Stimulated activated effector memory CD8-positive, alpha-beta T cell treated with anti-CD3 and anti-CD28 coated beads, Interleukin-12 subunit alpha, Interleukin-12 subunit beta, amount 100 ng/mL, for 72 hours (primary cell): ENCODE results near the gene CCDC102A.

Experiments
- ATAC-seq: fragments of 150-1000 bp; cut with Tn5 transposase; 2 replicates; pipeline ENCODE4 v1.10.0; 2021
- DNase-seq, 2 donors: peaks; one replicate each; pipeline ENCODE4 v3.0.0; 2021 to 2022; ENCODE audit warnings: low spot score in 2 of 2
- H3K27ac Mint-ChIP-seq: one replicate; pipeline ENCODE4 v1.8.0; 2022; ENCODE audit warnings: mild to moderate bottlenecking, mixed read lengths
- H3K36me3 Mint-ChIP-seq: one replicate; pipeline ENCODE4 v1.8.0; 2022; ENCODE audit warnings: mild to moderate bottlenecking, mixed read lengths
- H3K4me1 Mint-ChIP-seq: one replicate; pipeline ENCODE4 v1.8.0; 2022; ENCODE audit warnings: mixed read lengths
- H3K4me3 Mint-ChIP-seq: one replicate; pipeline ENCODE4 v1.8.0; 2022; ENCODE audit warnings: mild to moderate bottlenecking, mixed read lengths
- H3K9me3 Mint-ChIP-seq: one replicate; pipeline ENCODE4 v1.8.0; 2022; ENCODE audit warnings: mixed read lengths

Gene CCDC102A

GRCh38 chr16:57477531-57478202 lies 58.7 kb downstream of the CCDC102A start:
- no peak for ATAC-seq
- Mint-ChIP-seq H3K27ac (no peak overlapping the region), H3K9me3 (no peaks in the 10 kb centered on the region), H3K4me1 (peaks cover 28% of the 10 kb centered on the region), H3K36me3 (peaks cover 10% of the 10 kb centered on the region), H3K4me3 (no peak overlapping the region)
- DNase-seq = no peak

- Mint-ChIP-seq H3K4me1 (peaks cover 33% of the 10 kb centered on the region), H3K36me3 (peaks cover 19% of the 10 kb centered on the region), H3K4me3 (peak overlapping the region; percentile 45), H3K9me3 (no peaks in the 10 kb centered on the region), H3K27ac (peak overlapping the region; percentile 71)
- no peak for ATAC-seq
- DNase-seq = no peak
Measured at GRCh38 chr16:57476546-57477410, 59.6 kb downstream of the CCDC102A start.

- H3K4me3 Mint-ChIP-seq = peak overlapping the region; percentile 45
- DNase-seq (peak; percentile 64 to 91), ATAC-seq (peak; percentile 96)
- peaks cover 28% of the 10 kb centered on the region for H3K36me3 Mint-ChIP-seq
- peaks cover 29% of the 10 kb centered on the region for H3K4me1 Mint-ChIP-seq
- peak overlapping the region; percentile 71 for H3K27ac Mint-ChIP-seq
- H3K9me3 Mint-ChIP-seq = no peaks in the 10 kb centered on the region
Measured at GRCh38 chr16:57475711-57476339, 60.5 kb downstream of the CCDC102A start.

- H3K9me3 Mint-ChIP-seq = no peaks in the 10 kb centered on the region
- peak overlapping the region; percentile 71 for H3K27ac Mint-ChIP-seq
- no peak for ATAC-seq
- H3K36me3 Mint-ChIP-seq = peaks cover 37% of the 10 kb centered on the region
- no peak for DNase-seq
- peak overlapping the region; percentile 45 for H3K4me3 Mint-ChIP-seq
- peaks cover 29% of the 10 kb centered on the region for H3K4me1 Mint-ChIP-seq
Measured at GRCh38 chr16:57474671-57475661, 61.4 kb downstream of the CCDC102A start.

- H3K9me3 Mint-ChIP-seq = no peaks in the 10 kb centered on the region
- no peak overlapping the region for H3K4me3 Mint-ChIP-seq
- DNase-seq = no peak
- H3K4me1 Mint-ChIP-seq = peaks cover 22% of the 10 kb centered on the region
- H3K27ac Mint-ChIP-seq = no peak overlapping the region
- H3K36me3 Mint-ChIP-seq = peaks cover 48% of the 10 kb centered on the region
- ATAC-seq = no peak
Measured at GRCh38 chr16:57473906-57474305, 62.5 kb downstream of the CCDC102A start.

- ATAC-seq (no peak), DNase-seq (no peak)
- peaks cover 22% of the 10 kb centered on the region for H3K4me1 Mint-ChIP-seq
- H3K9me3 Mint-ChIP-seq = no peaks in the 10 kb centered on the region
- H3K36me3 Mint-ChIP-seq = peaks cover 54% of the 10 kb centered on the region
- H3K4me3 Mint-ChIP-seq = no peak overlapping the region
- no peak overlapping the region for H3K27ac Mint-ChIP-seq
Measured at GRCh38 chr16:57473176-57473840, 63.1 kb downstream of the CCDC102A start.

- Mint-ChIP-seq H3K4me3 (no peak overlapping the region), H3K27ac (no peak overlapping the region)
- DNase-seq = no peak
Measured at GRCh38 chr16:57472665-57473060, 63.7 kb downstream of the CCDC102A start.

GRCh38 chr16:57471852-57472664 lies 64.3 kb downstream of the CCDC102A start:
- no peak for DNase-seq
- Mint-ChIP-seq H3K36me3 (peaks cover 66% of the 10 kb centered on the region), H3K4me3 (no peak overlapping the region), H3K27ac (no peak overlapping the region), H3K4me1 (peaks cover 22% of the 10 kb centered on the region), H3K9me3 (no peaks in the 10 kb centered on the region)
- no peak for ATAC-seq

More at GRCh38 chr16:57472665-57473060, 63.7 kb downstream of the CCDC102A start:
- Mint-ChIP-seq H3K36me3 (peaks cover 60% of the 10 kb centered on the region), H3K4me1 (peaks cover 22% of the 10 kb centered on the region), H3K9me3 (no peaks in the 10 kb centered on the region)
- no peak for ATAC-seq

- peaks cover 75% of the 10 kb centered on the region for H3K36me3 Mint-ChIP-seq
- no peak overlapping the region for H3K4me3 Mint-ChIP-seq
- H3K27ac Mint-ChIP-seq = no peak overlapping the region
- DNase-seq (no peak), ATAC-seq (no peak)
- peaks cover 18% of the 10 kb centered on the region for H3K4me1 Mint-ChIP-seq
- H3K9me3 Mint-ChIP-seq = no peaks in the 10 kb centered on the region
Measured at GRCh38 chr16:57471209-57471608, 65.2 kb downstream of the CCDC102A start.

- Mint-ChIP-seq H3K4me3 (no peak overlapping the region), H3K4me1 (peaks cover 18% of the 10 kb centered on the region), H3K27ac (no peak overlapping the region), H3K36me3 (peaks cover 80% of the 10 kb centered on the region), H3K9me3 (no peaks in the 10 kb centered on the region)
- ATAC-seq = no peak
- DNase-seq = no peak
Measured at GRCh38 chr16:57470711-57471110, 65.7 kb downstream of the CCDC102A start.

GRCh38 chr16:57469917-57470470 lies 66.4 kb downstream of the CCDC102A start:
- Mint-ChIP-seq H3K27ac (peak overlapping the region; percentile 12), H3K4me1 (peaks cover 17% of the 10 kb centered on the region), H3K4me3 (no peak overlapping the region), H3K36me3 (peaks cover 87% of the 10 kb centered on the region), H3K9me3 (no peaks in the 10 kb centered on the region)
- ATAC-seq = no peak
- DNase-seq = no peak

- ATAC-seq (no peak), DNase-seq (no peak)
- Mint-ChIP-seq H3K27ac (no peak overlapping the region), H3K36me3 (peaks cover 90% of the 10 kb centered on the region), H3K4me1 (peaks cover 27% of the 10 kb centered on the region), H3K4me3 (no peak overlapping the region), H3K9me3 (no peaks in the 10 kb centered on the region)
Measured at GRCh38 chr16:57469046-57469445, 67.3 kb downstream of the CCDC102A start.

GRCh38 chr16:57468346-57468745 lies 68.0 kb downstream of the CCDC102A start:
- Mint-ChIP-seq H3K4me1 (peaks cover 34% of the 10 kb centered on the region), H3K36me3 (peaks cover 97% of the 10 kb centered on the region)
- no peak for ATAC-seq

More at GRCh38 chr16:57468346-57468745, 68.0 kb downstream of the CCDC102A start:
- Mint-ChIP-seq H3K4me3 (no peak overlapping the region), H3K9me3 (no peaks in the 10 kb centered on the region), H3K27ac (peak overlapping the region; percentile 3)
- no peak for DNase-seq
